Activated naive CD8-positive, alpha-beta T cell treated with anti-CD3 and anti-CD28 coated beads, Interleukin-2, amount 10 ng/mL, durations not matched to agents 7 days and 5 days (primary cell): ENCODE measurements around the gene ENOPH1. TPM values are rescaled to one million over a fixed set of nuclear protein-coding genes. Genes with fewer than 3 reads are reported as not detected.

Experiments used
- ATAC-seq: fragments of 150-1000 bp; cut with Tn5 transposase; one replicate; pipeline ENCODE4 v1.10.0; 2021; ENCODE audit warnings: low read depth, moderate library complexity
- POLR2A ChIA-PET: fragments of 350-600 bp; sonication (Branson Sonifier 250); formaldehyde crosslinking; loops from one replicate; lab custom pipeline; 2021; ENCODE audit warnings: antibody characterized with exemption; lab: Charles Lee
- DNase-seq: peaks from one replicate; pipeline ENCODE4 v3.0.0; 2021
- H3K27ac Mint-ChIP-seq: one replicate; pipeline ENCODE4 v1.8.0; 2022; ENCODE audit warnings: mild to moderate bottlenecking, mixed read lengths
- H3K27me3 Mint-ChIP-seq: one replicate; pipeline ENCODE4 v1.8.0; 2022; ENCODE audit warnings: mild to moderate bottlenecking, moderate library complexity, mixed read lengths
- H3K36me3 Mint-ChIP-seq: one replicate; pipeline ENCODE4 v1.8.0; 2021; ENCODE audit warnings: mild to moderate bottlenecking, mixed read lengths
- H3K4me1 Mint-ChIP-seq: one replicate; pipeline ENCODE4 v1.8.0; 2021; ENCODE audit warnings: mixed read lengths
- H3K4me3 Mint-ChIP-seq: one replicate; pipeline ENCODE4 v1.8.0; 2022; ENCODE audit warnings: mild to moderate bottlenecking, moderate library complexity, mixed read lengths
- H3K9me3 Mint-ChIP-seq: one replicate; pipeline ENCODE4 v1.8.0; 2021; ENCODE audit warnings: mixed read lengths
- total RNA-seq, 2 experiments: library from RNA; stranded (reverse); gene quantifications; one replicate each; pipeline ENCODE4 v1.2.3, GENCODE V29; 2021

Gene ENOPH1
- total RNA-seq, 2 experiments from 2014 or later, result 36.3 to 37.6 TPM

GRCh38 chr4:82430964-82431745, 765 bp downstream of the ENOPH1 start:
- Mint-ChIP-seq H3K36me3 (peaks cover 56% of the 10 kb centered on the region), H3K9me3 (no peaks in the 10 kb centered on the region), H3K4me1 (peaks cover 56% of the 10 kb centered on the region), H3K4me3 (peak overlapping the region; percentile 98), H3K27ac (peak overlapping the region; percentile 92), H3K27me3 (no peaks in the 10 kb centered on the region)
- DNase-seq (peak; percentile 53), ATAC-seq (no peak)
- POLR2A ChIA-PET, result interaction anchor here (5.5 kb wide), 1 partner anchor 56 kb away, joined by 95 read pairs; the partner anchor contains the start of gene HNRNPD

GRCh38 chr4:82431831-82432230, 1.4 kb downstream of the ENOPH1 start:
- DNase-seq, result no peak
- Mint-ChIP-seq H3K4me3 (peak overlapping the region; percentile 98), H3K9me3 (no peaks in the 10 kb centered on the region), H3K27me3 (no peaks in the 10 kb centered on the region), H3K27ac (no peak overlapping the region), H3K36me3 (peaks cover 55% of the 10 kb centered on the region), H3K4me1 (peaks cover 51% of the 10 kb centered on the region)
- POLR2A ChIA-PET, result interaction anchor here (5.5 kb wide), 1 partner anchor 56 kb away, joined by 95 read pairs; the partner anchor contains the start of gene HNRNPD
- ATAC-seq, result no peak

- DNase-seq (no peak), ATAC-seq (no peak)
- Mint-ChIP-seq H3K27ac (no peak overlapping the region), H3K4me3 (peak overlapping the region; percentile 98), H3K27me3 (no peaks in the 10 kb centered on the region), H3K4me1 (peaks cover 48% of the 10 kb centered on the region), H3K9me3 (no peaks in the 10 kb centered on the region), H3K36me3 (peaks cover 54% of the 10 kb centered on the region)
- POLR2A ChIA-PET, result no interaction called here
Observed at GRCh38 chr4:82432596-82432995, 2.2 kb downstream of the ENOPH1 start.

- peak overlapping the region; percentile 53 for H3K4me3 Mint-ChIP-seq
- DNase-seq (no peak), ATAC-seq (no peak)
- peaks cover 44% of the 10 kb centered on the region for H3K4me1 Mint-ChIP-seq
- POLR2A ChIA-PET, result no interaction called here
- H3K27ac Mint-ChIP-seq, result no peak overlapping the region
- peaks cover 49% of the 10 kb centered on the region for H3K36me3 Mint-ChIP-seq
- no peaks in the 10 kb centered on the region for H3K9me3 Mint-ChIP-seq
- no peaks in the 10 kb centered on the region for H3K27me3 Mint-ChIP-seq
Observed at GRCh38 chr4:82433791-82434190, 3.4 kb downstream of the ENOPH1 start.

GRCh38 chr4:82434949-82435348, 4.6 kb downstream of the ENOPH1 start:
- DNase-seq (no peak), ATAC-seq (no peak)
- Mint-ChIP-seq H3K36me3 (peaks cover 52% of the 10 kb centered on the region), H3K9me3 (no peaks in the 10 kb centered on the region), H3K4me1 (peaks cover 50% of the 10 kb centered on the region), H3K4me3 (no peak overlapping the region), H3K27ac (no peak overlapping the region), H3K27me3 (no peaks in the 10 kb centered on the region)
- POLR2A ChIA-PET, result no interaction called here

DNA sequence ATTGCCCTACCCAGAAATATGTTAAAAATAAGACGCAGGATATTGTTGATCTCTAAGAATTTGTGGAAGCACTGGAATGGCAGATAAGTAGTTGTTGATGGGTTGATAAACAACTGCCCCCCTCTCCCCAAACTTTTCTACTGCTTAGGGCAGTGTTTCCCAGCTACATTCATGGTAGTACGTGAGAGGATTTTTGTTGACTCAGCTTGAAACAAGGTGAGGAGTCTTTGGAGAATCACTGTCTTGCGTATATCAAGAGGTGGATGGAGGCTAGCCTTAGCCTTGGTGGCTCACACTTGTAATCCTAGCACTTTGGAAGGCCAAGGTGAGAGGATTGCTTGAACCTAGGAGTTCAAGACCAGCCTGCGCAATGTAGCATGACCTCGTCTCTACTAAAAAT, 5.7 kb downstream of the ENOPH1 start:
- DNase-seq, result no peak
- Mint-ChIP-seq H3K9me3 (no peaks in the 10 kb centered on the region), H3K36me3 (peaks cover 56% of the 10 kb centered on the region), H3K27me3 (no peaks in the 10 kb centered on the region), H3K27ac (no peak overlapping the region), H3K4me1 (peaks cover 51% of the 10 kb centered on the region), H3K4me3 (no peak overlapping the region)
- POLR2A ChIA-PET, result no interaction called here
- ATAC-seq, result no peak

GRCh38 chr4:82436780-82437179, 6.4 kb downstream of the ENOPH1 start:
- ATAC-seq (no peak), DNase-seq (no peak)
- Mint-ChIP-seq H3K4me3 (no peak overlapping the region), H3K27me3 (no peaks in the 10 kb centered on the region), H3K4me1 (peaks cover 48% of the 10 kb centered on the region), H3K27ac (no peak overlapping the region), H3K36me3 (peaks cover 59% of the 10 kb centered on the region), H3K9me3 (no peaks in the 10 kb centered on the region)
- POLR2A ChIA-PET, result interaction anchor here (0.7 kb wide), 1 partner anchor 358 kb away, joined by 3 read pairs; no protein-coding TSS in a partner anchor

DNA sequence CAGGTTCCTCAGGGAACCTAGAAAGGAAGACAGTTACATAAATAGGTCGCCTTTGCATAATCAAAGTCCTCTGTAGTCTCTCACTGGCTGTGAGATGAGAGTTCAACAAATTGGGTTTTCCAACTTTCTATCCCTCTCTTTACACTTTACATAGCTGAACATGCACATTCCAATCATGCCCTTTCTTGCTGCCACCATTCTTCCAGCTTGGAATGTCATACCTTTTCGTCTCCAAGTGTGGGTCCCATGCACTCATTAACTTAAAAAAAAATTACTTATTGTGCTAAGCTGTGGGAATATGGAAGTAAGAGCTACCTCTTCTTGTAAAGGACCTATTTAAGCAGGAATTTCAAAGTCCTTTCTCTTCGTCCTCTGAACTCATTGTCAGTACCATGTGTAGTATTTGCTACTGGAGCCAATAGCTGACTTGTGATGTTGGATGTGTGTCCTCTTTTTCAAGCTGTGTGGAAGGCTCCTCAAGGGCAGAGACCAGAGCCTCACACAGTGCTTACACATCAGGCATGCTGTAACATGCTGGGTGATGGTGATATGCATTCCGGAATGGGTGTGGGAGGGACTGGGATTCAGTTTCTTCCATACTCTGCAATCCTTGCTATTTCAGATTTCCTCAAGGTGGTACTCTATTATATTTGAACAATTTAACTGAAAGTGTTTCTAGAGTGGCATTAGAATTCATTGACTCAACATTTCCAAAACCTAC, 7.1 kb downstream of the ENOPH1 start:
- Mint-ChIP-seq H3K27ac (no peak overlapping the region), H3K9me3 (no peaks in the 10 kb centered on the region), H3K4me1 (peaks cover 43% of the 10 kb centered on the region), H3K36me3 (peaks cover 56% of the 10 kb centered on the region), H3K4me3 (no peak overlapping the region), H3K27me3 (no peaks in the 10 kb centered on the region)
- DNase-seq, result no peak
- POLR2A ChIA-PET, result no interaction called here
- no peak for ATAC-seq

DNA sequence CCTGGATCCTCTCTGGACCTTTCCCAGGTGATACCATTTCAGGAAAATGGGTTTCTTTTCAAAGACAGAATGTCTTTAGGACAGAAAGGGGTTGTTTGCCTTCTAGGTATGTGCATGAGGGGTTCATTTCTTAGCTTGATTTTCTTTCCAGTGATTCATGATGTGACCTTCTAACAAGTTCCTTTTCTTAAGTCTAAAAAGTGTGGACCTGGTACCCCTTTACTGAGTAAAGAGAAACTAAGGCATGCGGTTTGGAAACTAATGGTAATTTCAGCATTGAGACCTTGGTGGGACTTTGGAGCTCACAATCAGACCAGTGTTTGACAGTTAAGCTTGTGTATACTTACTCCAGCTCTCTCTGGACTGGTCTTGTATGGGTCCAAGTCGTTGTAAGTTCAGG, 8.7 kb downstream of the ENOPH1 start:
- H3K36me3 Mint-ChIP-seq, result peaks cover 46% of the 10 kb centered on the region
- DNase-seq (no peak), ATAC-seq (no peak)
- peaks cover 29% of the 10 kb centered on the region for H3K4me1 Mint-ChIP-seq
- POLR2A ChIA-PET, result interaction anchor here (2.1 kb wide), 1 partner anchor 10 kb away, joined by 7 read pairs; no protein-coding TSS in a partner anchor
- H3K27me3 Mint-ChIP-seq, result no peaks in the 10 kb centered on the region
- no peak overlapping the region for H3K27ac Mint-ChIP-seq
- H3K9me3 Mint-ChIP-seq, result no peaks in the 10 kb centered on the region
- no peak overlapping the region for H3K4me3 Mint-ChIP-seq

DNA sequence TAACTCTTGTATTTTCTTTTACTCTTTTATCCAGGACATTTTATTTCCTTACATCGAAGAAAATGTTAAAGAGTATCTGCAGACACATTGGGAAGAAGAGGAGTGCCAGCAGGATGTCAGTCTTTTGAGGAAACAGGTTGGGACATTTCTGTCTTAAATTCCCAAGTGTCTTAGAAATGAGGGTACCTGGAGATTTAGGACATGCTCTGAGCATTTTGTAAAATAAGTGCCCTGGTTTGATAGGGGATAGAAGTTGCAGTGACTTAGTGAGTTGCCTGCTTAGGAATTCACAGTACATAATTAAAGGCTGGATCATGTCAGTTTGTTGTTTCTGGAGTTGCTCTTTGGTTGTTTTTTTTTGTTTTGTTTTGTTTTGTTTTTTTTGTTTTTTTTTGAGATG, 17.5 kb downstream of the ENOPH1 start:
- H3K36me3 Mint-ChIP-seq, result peaks cover 33% of the 10 kb centered on the region
- H3K4me3 Mint-ChIP-seq, result no peak overlapping the region
- H3K27me3 Mint-ChIP-seq, result no peaks in the 10 kb centered on the region
- no peak overlapping the region for H3K27ac Mint-ChIP-seq
- peaks cover 6% of the 10 kb centered on the region for H3K4me1 Mint-ChIP-seq
- ATAC-seq, result no peak
- POLR2A ChIA-PET, result interaction anchor here (0.7 kb wide), 1 partner anchor 1363 kb away, joined by 3 read pairs; no protein-coding TSS in a partner anchor
- H3K9me3 Mint-ChIP-seq, result no peaks in the 10 kb centered on the region
- DNase-seq, result no peak

GRCh38 chr4:82450966-82451755, 20.8 kb downstream of the ENOPH1 start:
- DNase-seq (no peak), ATAC-seq (no peak)
- Mint-ChIP-seq H3K27ac (no peak overlapping the region), H3K9me3 (no peaks in the 10 kb centered on the region), H3K27me3 (no peaks in the 10 kb centered on the region), H3K36me3 (peaks cover 42% of the 10 kb centered on the region), H3K4me1 (peaks cover 6% of the 10 kb centered on the region), H3K4me3 (no peak overlapping the region)
- POLR2A ChIA-PET, result no interaction called here

GRCh38 chr4:82452026-82452425, 21.6 kb downstream of the ENOPH1 start:
- no peak overlapping the region for H3K4me3 Mint-ChIP-seq

DNA sequence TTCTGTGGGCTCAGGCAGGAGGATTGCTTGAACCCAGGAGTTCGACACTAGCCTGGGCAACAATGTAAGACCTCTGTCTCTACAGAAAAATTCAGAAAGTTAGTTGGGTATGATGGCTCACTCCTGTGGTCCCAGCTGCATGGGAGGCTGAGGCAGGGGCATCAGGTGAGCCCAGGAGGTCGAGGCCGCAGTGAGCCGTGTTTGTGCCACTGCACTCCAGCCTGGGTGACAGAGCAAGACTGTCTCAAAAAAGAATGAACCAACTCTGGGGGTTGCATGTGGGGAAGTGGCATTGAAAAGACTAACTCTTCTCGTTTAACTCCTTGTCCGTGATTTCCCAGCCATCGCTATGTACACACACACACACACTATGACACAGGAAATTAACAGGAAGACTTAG, 26.9 kb downstream of the ENOPH1 start:
- H3K9me3 Mint-ChIP-seq, result no peaks in the 10 kb centered on the region
- H3K4me1 Mint-ChIP-seq, result no peaks in the 10 kb centered on the region
- DNase-seq, result no peak
- no peak overlapping the region for H3K27ac Mint-ChIP-seq
- POLR2A ChIA-PET, result no interaction called here
- no peak for ATAC-seq
- H3K4me3 Mint-ChIP-seq, result no peak overlapping the region
- no peaks in the 10 kb centered on the region for H3K27me3 Mint-ChIP-seq
- H3K36me3 Mint-ChIP-seq, result peaks cover 15% of the 10 kb centered on the region

More at GRCh38 chr4:82452026-82452425, 21.6 kb downstream of the ENOPH1 start:
- Mint-ChIP-seq H3K27ac (no peak overlapping the region), H3K27me3 (no peaks in the 10 kb centered on the region), H3K36me3 (peaks cover 42% of the 10 kb centered on the region), H3K9me3 (no peaks in the 10 kb centered on the region), H3K4me1 (peaks cover 6% of the 10 kb centered on the region)
- ATAC-seq (no peak), DNase-seq (no peak)
- POLR2A ChIA-PET, result no interaction called here
